NB4 (cell line): ENCODE measurements around the gene IL17RD.
"Not testable (repeated sequence)": the region's sequence is repeated elsewhere in the genome, so short reads cannot be mapped to it uniquely, and the experiment has no call there.

Experiments used
- CTCF ChIP-seq: IDR thresholded peaks from one replicate; pipeline ENCODE4 v1.5.1; 2012; ENCODE audit warnings: low read depth, low read length
- MAX ChIP-seq: IDR thresholded peaks from 2 replicates; pipeline ENCODE4 v1.6.1; 2011; ENCODE audit warnings: low read depth, low read length

- TF ChIP-seq CTCF, MAX: not testable (repeated sequence)
Observed at GRCh38 chr3:57083266-57083995, 81.7 kb downstream of the IL17RD start.
